CD4-positive, alpha-beta T cell (primary cell): ENCODE results near the gene CA11. TPM values are rescaled to one million over a fixed set of nuclear protein-coding genes. Genes with fewer than 3 reads are reported as not detected.

ENCODE experiments used
- ATAC-seq: fragments of 200-7000 bp; cut with Tn5 transposase; one replicate; pipeline ENCODE4 v1.10.0; 2022; ENCODE audit warnings: mild to moderate bottlenecking; ENCODE audit not compliant: poor library complexity
- CTCF ChIA-PET: fragments of 350-600 bp; sonication (Branson Sonifier 250); formaldehyde crosslinking; loops from one replicate; lab custom pipeline; 2021; ENCODE audit warnings: antibody characterized with exemption, inconsistent platforms; lab: Charles Lee
- POLR2A ChIA-PET: fragments of 350-600 bp; sonication (Branson Sonifier 250); formaldehyde crosslinking; loops from one replicate; lab custom pipeline; 2021; ENCODE audit warnings: antibody characterized with exemption, inconsistent platforms; lab: Charles Lee
- DNase-seq, 14 experiments: peaks; one replicate each; pipeline ENCODE4 v3.0.0-alpha.2; 2013 to 2020; ENCODE audit warnings: mixed read lengths in 2 of 14
- H3K27ac ChIP-seq, 2 donors: one replicate each; pipeline versions ENCODE4 v1.5.1 to v1.7.0; 2013; ENCODE audit warnings: low read length in 2 of 2, low read depth in 1 of 2, mild to moderate bottlenecking in 1 of 2
- H3K27me3 ChIP-seq, 2 experiments: 1 replicate in 1 of 2; 2 replicates in 1 of 2; pipeline versions ENCODE4 v1.6.1 to v1.7.0; 2013; ENCODE audit warnings: low read length in 2 of 2, control low read depth in 1 of 2, mild to moderate bottlenecking in 1 of 2, moderate library complexity in 1 of 2; ENCODE audit not compliant: insufficient read depth in 2 of 2, control insufficient read depth in 1 of 2
- H3K36me3 ChIP-seq: one replicate; pipeline ENCODE4 v1.6.1; 2013; ENCODE audit warnings: low read length, control low read depth; ENCODE audit not compliant: insufficient read depth
- H3K4me1 ChIP-seq: one replicate; pipeline ENCODE4 v1.6.1; 2013; ENCODE audit warnings: low read length, control low read depth; ENCODE audit not compliant: insufficient read depth
- H3K4me3 ChIP-seq: one replicate; pipeline ENCODE4 v1.5.1; 2013; ENCODE audit warnings: mild to moderate bottlenecking, low read length, moderate library complexity
- H3K9me3 ChIP-seq, 2 experiments: 1 replicate in 1 of 2; 2 replicates in 1 of 2; pipeline versions ENCODE4 v1.6.1 to v1.7.0; 2013; ENCODE audit warnings: low read length in 2 of 2, mild to moderate bottlenecking in 2 of 2, control low read depth in 1 of 2, moderate library complexity in 1 of 2; ENCODE audit not compliant: control insufficient read depth in 1 of 2, insufficient read depth in 1 of 2
- H3K27ac Mint-ChIP-seq: one replicate; pipeline ENCODE4 v1.8.0; 2020; ENCODE audit warnings: mixed read lengths
- H3K27me3 Mint-ChIP-seq: one replicate; pipeline ENCODE4 v1.8.0; 2021; ENCODE audit warnings: mixed read lengths
- H3K36me3 Mint-ChIP-seq: one replicate; pipeline ENCODE4 v1.8.0; 2021; ENCODE audit warnings: low read depth, mixed read lengths
- H3K4me1 Mint-ChIP-seq: one replicate; pipeline ENCODE4 v1.8.0; 2021; ENCODE audit warnings: low read depth, mixed read lengths
- H3K4me3 Mint-ChIP-seq: one replicate; pipeline ENCODE4 v1.8.0; 2020; ENCODE audit warnings: mild to moderate bottlenecking, mixed read lengths
- H3K9me3 Mint-ChIP-seq: one replicate; pipeline ENCODE4 v1.8.0; 2020; ENCODE audit warnings: mixed read lengths
- CTCF ChIP-seq: fragments of 200-600 bp; IDR thresholded peaks from one replicate; pipeline ENCODE4 v1.8.0; 2022; ENCODE audit warnings: antibody characterized with exemption, mild to moderate bottlenecking
- intact Hi-C, 2 experiments: fragments of 100-400 bp; cut with DNase I in 1 of 2; cut with micrococcal nuclease in 1 of 2; formaldehyde crosslinking; loops; one replicate each; pipeline versions ENCODE4 v1.15.1 to v1.9.0; 2023 to 2025; cut with DNase I, micrococcal nuclease
- total RNA-seq, 174 experiments: library from RNA in 2 of 174; stranded (reverse) in 2 of 174; gene quantifications; one replicate each; pipeline ENCODE4 v1.2.3 and lab custom pipeline; 2021 to 2026

Gene CA11
- total RNA-seq, 2 experiments from 2014 or later, result 11.0 to 12.4 TPM

DNA sequence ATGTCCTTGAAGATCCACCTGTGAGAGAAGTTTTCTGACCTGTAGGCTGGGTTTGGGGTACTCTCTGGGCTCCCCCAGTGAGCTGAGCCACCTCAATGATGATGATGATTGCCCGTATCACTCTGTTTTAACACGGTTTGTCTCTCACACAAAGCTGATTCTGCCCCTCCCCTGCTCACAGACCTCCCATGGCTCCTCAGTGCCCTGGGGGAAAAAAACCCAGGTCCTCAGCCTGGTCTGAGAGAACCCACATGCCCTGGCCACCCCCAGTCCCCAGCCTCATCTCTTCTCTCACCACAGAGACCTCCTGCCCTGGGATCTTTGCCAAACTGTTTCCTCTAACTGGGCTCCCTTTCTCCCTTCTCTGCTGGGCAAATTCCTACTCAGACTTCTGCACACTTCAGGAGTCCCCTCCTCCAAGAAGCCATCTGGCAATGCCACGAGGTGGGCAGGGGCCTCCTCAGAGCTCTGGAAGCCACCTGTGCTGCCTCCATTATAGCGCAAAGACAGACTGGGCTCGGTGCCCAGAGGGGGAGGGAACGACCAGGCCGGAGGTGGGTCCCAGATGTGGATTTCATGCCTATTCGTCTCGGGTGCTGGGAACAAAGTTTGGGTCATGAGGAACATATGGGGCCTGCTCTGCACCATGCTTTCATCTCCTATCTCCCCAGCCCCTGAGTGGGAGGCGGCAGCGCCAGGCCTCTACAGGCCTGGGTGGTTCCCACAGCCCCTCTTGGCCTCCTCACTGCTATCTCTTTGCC, 8.5 kb upstream of the CA11 start:
- Mint-ChIP-seq H3K4me3 (no peak overlapping the region), H3K36me3 (no peaks in the 10 kb centered on the region), H3K27ac (no peak overlapping the region), H3K4me1 (peaks cover 9% of the 10 kb centered on the region), H3K9me3 (no peaks in the 10 kb centered on the region), H3K27me3 (no peaks in the 10 kb centered on the region)
- Histone ChIP-seq H3K27ac (no peak overlapping the region), H3K4me1 (peaks cover 3% of the 10 kb centered on the region), H3K9me3 (no peaks in the 10 kb centered on the region), H3K4me3 (no peak overlapping the region), H3K27me3 (no peaks in the 10 kb centered on the region), H3K36me3 (no peaks in the 10 kb centered on the region)
- ChIA-PET CTCF (no interaction called here), POLR2A (no interaction called here)
- no peak for TF ChIP-seq CTCF
- no peak for ATAC-seq
- intact Hi-C loops, result no loop called here
- DNase-seq, result no peak

DNA sequence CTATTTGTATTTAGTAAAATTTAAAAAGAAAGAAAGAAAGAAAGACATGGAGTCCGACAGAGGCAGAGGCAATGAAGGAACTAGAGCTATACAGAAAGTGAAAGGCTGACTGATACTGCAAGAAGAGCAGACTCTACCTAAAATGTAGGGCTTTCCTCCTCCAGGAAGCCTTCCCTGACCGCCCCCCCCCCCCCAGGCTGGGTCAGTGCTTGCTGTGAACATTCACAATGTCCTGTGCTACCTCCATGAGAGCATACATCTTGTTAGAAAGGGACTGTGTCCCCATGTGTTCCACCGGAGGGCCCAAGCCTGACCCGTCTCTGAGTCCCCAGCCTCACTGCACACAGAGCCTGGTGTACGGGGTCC, 5.7 kb upstream of the CA11 start:
- Mint-ChIP-seq H3K4me3 (no peak overlapping the region), H3K9me3 (no peaks in the 10 kb centered on the region), H3K36me3 (no peaks in the 10 kb centered on the region), H3K27me3 (no peaks in the 10 kb centered on the region), H3K4me1 (peaks cover 33% of the 10 kb centered on the region), H3K27ac (peak overlapping the region; percentile 48)
- Histone ChIP-seq H3K4me1 (peaks cover 20% of the 10 kb centered on the region), H3K36me3 (no peaks in the 10 kb centered on the region), H3K27ac (no peak overlapping the region), H3K27me3 (no peaks in the 10 kb centered on the region), H3K4me3 (no peak overlapping the region), H3K9me3 (no peaks in the 10 kb centered on the region)
- ChIA-PET CTCF (no interaction called here), POLR2A (interaction anchor here (1.0 kb wide), 1 partner anchor 14 kb away, joined by 3 read pairs; the partner anchor contains the start of gene DBP)
- TF ChIP-seq CTCF, result no peak
- ATAC-seq (no peak), DNase-seq (no peak)
- intact Hi-C loops, result no loop called here

DNA sequence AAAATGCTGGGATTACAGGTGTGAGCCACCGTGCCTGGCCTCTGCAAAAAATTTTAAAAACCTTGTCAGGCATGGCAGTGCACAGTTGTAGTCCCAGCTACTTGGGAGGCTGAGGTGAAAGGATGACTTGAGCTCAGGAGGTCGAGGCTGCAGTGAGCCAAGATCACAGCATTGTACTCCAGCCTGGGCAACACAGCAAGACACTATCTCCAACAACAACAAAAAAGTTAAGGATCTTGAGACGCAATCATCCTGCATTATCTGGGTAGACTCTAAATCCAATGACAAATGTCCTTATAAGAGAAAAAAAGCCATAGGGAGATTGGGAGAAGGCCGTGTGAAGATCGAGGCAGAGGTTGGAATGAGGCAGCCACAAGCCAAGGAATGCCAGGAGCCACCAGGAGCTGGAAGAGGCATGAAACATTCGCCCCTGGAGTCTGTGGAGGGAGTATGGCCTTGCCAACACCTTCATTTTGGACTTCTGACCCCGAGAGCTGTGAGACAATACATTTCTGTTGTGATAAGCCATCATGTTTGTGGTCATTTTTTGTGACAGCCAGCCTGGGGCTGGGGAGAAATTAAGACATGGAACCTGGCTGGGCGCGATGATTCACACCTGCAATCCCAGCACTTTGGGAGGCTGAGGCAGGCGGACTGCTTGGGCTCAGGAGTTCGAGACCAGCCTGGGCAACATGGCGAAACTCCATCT, 5.1 kb upstream of the CA11 start:
- ATAC-seq, result no peak
- Mint-ChIP-seq H3K4me1 (peaks cover 38% of the 10 kb centered on the region), H3K27ac (peak overlapping the region; percentile 48), H3K9me3 (no peaks in the 10 kb centered on the region), H3K4me3 (no peak overlapping the region), H3K27me3 (no peaks in the 10 kb centered on the region), H3K36me3 (no peaks in the 10 kb centered on the region)
- H3K4me1 ChIP-seq, result peaks cover 26% of the 10 kb centered on the region
- no peaks in the 10 kb centered on the region for H3K27me3 ChIP-seq
- ChIA-PET POLR2A (interaction anchor here (1.0 kb wide), 1 partner anchor 14 kb away, joined by 3 read pairs; the partner anchor contains the start of gene DBP), CTCF (interaction anchor here (0.6 kb wide), 1 partner anchor 42 kb away, joined by 4 read pairs; no protein-coding TSS in a partner anchor)
- H3K9me3 ChIP-seq, result no peaks in the 10 kb centered on the region
- H3K36me3 ChIP-seq, result no peaks in the 10 kb centered on the region
- intact Hi-C loops, result no loop called here
- H3K4me3 ChIP-seq, result no peak overlapping the region
- no peak for DNase-seq
- no peak overlapping the region for H3K27ac ChIP-seq
- no peak for TF ChIP-seq CTCF
